ENCODE results near the gene CALR.
"Not testable (repeated sequence)": the region's sequence is repeated elsewhere in the genome, so short reads cannot be mapped to it uniquely, and the experiment has no call there.

CALR gene

DNA sequence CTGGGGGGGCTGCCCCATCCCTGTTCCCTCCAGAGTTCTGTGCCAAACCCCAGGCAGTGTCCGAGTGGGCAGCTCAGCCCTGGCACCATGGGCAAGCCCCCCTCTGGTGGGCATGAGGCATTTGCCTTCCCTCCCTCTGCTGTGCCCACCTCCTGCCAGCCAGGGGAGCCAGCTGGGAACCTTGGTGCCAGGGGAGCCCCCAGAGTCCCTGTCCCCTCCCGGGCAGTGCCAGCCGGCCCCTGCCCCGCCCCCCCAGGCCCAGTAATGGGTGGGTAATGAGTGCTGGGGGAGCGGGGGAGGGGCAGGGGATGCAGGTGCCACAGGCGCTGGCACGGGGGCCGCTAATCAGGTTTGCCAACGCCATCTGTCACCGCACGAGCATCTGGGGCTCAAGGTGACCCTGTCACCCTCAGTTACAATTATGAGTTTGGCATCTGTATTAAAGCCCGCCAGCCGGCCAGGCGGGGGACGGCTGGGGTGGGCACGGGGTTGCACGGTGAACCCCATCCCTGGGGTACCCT is 36.9 kb downstream of the CALR start:
- Histone ChIP-seq H3K4me3 (ENCODE audit: low read length) (no peak overlapping the region), H3K36me3 (ENCODE audit: insufficient read depth, low read length) (no peaks in the 10 kb centered on the region), H3K4me1 (ENCODE audit: control insufficient read depth, insufficient read depth, low read length) (peaks cover 5% of the 10 kb centered on the region), H3K9ac (ENCODE audit: low read depth, low read length) (no peak overlapping the region), H3K27me3 (ENCODE audit: control insufficient read depth, insufficient read depth, low read length) (no peaks in the 10 kb centered on the region), H3K9me3 (replicated peaks; ENCODE audit: low read length) (no peaks in the 10 kb centered on the region), H3K4me2 (ENCODE audit: low read length) (no peak overlapping the region)

DNA sequence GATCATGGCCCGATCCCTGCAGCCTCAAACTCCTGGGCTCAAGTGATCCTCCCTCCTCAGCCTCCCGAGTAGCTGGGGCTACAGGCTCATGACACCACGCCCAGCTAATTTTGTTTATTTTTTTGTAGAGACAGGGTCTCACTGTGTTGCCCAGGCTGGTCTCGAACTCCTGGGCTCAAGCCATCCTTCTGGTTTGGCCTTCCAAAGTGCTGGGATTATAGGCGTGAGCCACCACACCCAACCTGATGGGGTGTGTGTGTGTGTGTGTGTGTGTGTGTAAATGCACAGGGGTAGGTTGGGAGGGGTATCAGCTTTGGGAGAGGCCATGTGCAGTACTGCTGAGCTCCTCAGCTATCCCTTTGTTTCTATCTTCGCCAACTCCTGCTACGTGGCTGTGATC is 37.7 kb downstream of the CALR start:
- H3K27me3 ChIP-seq (ENCODE audit: control insufficient read depth, insufficient read depth, low read length); H3K4me1 ChIP-seq (ENCODE audit: control insufficient read depth, insufficient read depth, low read length); H3K9ac ChIP-seq (ENCODE audit: low read depth, low read length); H3K9me3 ChIP-seq (replicated peaks; ENCODE audit: low read length); H3K36me3 ChIP-seq (ENCODE audit: insufficient read depth, low read length); H3K4me3 ChIP-seq (ENCODE audit: low read length); H3K4me2 ChIP-seq (ENCODE audit: low read length): not testable (repeated sequence)

DNA sequence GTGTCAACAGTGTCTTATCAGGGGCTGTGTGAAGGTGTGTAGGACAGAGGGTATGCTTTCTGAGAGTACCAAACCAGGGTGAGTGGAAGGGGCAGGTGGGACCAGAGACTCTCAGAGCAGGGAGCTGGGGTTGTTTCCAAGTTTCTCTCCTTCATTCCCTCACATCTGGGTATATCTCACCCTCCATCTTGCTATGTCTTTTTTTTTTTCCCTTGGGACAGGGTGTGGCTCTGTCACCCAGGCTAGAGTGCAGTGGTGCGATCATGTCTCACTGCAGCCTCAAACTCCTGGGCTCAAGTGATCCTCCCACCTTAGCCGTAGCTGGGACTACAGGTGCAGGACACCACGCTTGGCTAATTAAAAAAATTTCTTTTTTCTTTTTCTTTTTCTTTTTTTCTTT is 41.6 kb downstream of the CALR start:
- no peaks in the 10 kb centered on the region for H3K27me3 ChIP-seq (ENCODE audit: control insufficient read depth, insufficient read depth, low read length)
- H3K9me3 ChIP-seq (replicated peaks; ENCODE audit: low read length) = no peaks in the 10 kb centered on the region
- no peak overlapping the region for H3K4me2 ChIP-seq (ENCODE audit: low read length)
- peaks cover 16% of the 10 kb centered on the region for H3K4me1 ChIP-seq (ENCODE audit: control insufficient read depth, insufficient read depth, low read length)
- no peak overlapping the region for H3K4me3 ChIP-seq (ENCODE audit: low read length)
- H3K36me3 ChIP-seq (ENCODE audit: insufficient read depth, low read length) = no peaks in the 10 kb centered on the region
- H3K9ac ChIP-seq (ENCODE audit: low read depth, low read length) = no peak overlapping the region

DNA sequence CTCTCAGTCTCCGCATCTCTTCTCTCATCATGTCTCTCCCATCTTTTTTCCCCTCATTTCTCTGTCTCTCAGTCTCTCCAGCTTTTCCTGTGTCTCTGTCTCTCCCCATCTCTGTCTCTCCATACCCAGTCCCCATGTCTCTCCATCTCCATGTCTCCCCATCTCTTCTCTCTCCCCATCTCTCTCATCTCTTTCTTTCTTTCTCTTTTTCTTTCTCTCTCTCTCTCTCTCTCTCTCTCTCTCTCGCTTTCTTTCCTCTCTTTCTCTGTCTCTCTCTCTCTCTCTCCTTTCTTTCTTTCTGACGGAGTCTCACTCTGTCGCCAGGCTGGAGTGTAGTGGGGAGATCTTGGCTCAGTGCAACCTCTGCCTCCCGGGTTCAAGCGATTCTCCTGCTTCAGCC is 44.2 kb downstream of the CALR start:
- no peaks in the 10 kb centered on the region for H3K36me3 ChIP-seq (ENCODE audit: insufficient read depth, low read length)
- H3K9me3 ChIP-seq (replicated peaks; ENCODE audit: low read length) = no peaks in the 10 kb centered on the region
- H3K4me1 ChIP-seq (ENCODE audit: control insufficient read depth, insufficient read depth, low read length) = peaks cover 23% of the 10 kb centered on the region
- H3K4me2 ChIP-seq (ENCODE audit: low read length) = no peak overlapping the region
- no peaks in the 10 kb centered on the region for H3K27me3 ChIP-seq (ENCODE audit: control insufficient read depth, insufficient read depth, low read length)
- no peak overlapping the region for H3K9ac ChIP-seq (ENCODE audit: low read depth, low read length)
- no peak overlapping the region for H3K4me3 ChIP-seq (ENCODE audit: low read length)

DNA sequence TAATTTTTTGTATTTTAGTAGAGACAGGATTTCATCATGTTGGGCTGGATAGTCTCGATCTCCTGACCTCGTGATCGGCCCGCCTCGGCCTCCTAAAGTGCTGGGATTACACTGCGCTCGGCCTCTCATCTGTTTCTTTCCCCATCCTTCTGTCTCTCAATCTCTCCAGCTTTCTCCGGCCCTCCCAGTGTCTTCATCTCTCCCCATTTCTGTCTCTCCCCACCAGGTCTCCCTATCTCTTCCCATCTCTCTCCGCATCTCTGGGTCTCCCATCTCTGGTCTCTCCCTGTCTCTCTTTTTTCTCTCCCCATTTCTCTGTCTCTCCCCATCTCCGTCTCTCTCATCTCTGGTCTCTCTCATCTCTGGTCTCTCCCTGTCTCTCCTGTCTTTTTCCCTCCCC is 44.7 kb downstream of the CALR start:
- Histone ChIP-seq H3K4me3 (ENCODE audit: low read length) (peak overlapping the region; percentile 67), H3K36me3 (ENCODE audit: insufficient read depth, low read length) (no peaks in the 10 kb centered on the region), H3K9me3 (replicated peaks; ENCODE audit: low read length) (no peaks in the 10 kb centered on the region), H3K4me1 (ENCODE audit: control insufficient read depth, insufficient read depth, low read length) (peaks cover 23% of the 10 kb centered on the region), H3K27me3 (ENCODE audit: control insufficient read depth, insufficient read depth, low read length) (no peaks in the 10 kb centered on the region), H3K9ac (ENCODE audit: low read depth, low read length) (peak overlapping the region; percentile 71), H3K4me2 (ENCODE audit: low read length) (peak overlapping the region; percentile 74)

DNA sequence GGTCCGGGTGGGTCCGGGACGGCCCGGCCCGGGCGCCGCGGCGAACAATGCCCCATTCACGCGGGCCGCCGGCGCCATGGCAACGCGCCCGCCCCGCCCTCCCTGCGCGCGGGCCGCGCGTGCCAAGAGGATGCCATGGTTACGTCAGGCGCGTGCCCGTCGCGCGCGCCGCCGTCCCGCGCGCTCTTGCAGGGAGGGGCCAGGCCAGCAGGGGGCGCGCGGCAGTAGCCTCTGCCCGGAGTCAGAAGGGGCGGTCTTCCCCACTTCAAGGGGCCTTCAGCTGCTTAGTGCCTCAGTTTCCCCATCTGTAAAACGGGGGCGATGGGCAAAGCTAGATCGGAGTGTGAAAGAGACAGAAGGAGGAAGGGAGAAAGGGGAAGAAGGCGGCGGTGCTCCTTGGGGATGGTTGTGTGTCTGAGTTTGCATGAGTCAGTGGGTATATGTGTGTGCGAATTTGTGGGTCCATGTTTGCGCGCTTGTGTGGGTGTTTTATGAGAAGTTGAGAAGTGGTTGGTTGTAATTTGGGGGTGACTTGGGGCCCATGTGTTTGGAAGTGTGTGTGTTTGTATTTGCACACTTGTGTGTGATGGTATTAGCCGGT is 45.2 kb downstream of the CALR start:
- Histone ChIP-seq H3K4me2 (ENCODE audit: low read length) (peak overlapping the region; percentile 74), H3K4me1 (ENCODE audit: control insufficient read depth, insufficient read depth, low read length) (peaks cover 23% of the 10 kb centered on the region), H3K9me3 (replicated peaks; ENCODE audit: low read length) (no peaks in the 10 kb centered on the region), H3K36me3 (ENCODE audit: insufficient read depth, low read length) (no peaks in the 10 kb centered on the region), H3K4me3 (ENCODE audit: low read length) (peak overlapping the region; percentile 67), H3K27me3 (ENCODE audit: control insufficient read depth, insufficient read depth, low read length) (no peaks in the 10 kb centered on the region), H3K9ac (ENCODE audit: low read depth, low read length) (peak overlapping the region; percentile 71)

DNA sequence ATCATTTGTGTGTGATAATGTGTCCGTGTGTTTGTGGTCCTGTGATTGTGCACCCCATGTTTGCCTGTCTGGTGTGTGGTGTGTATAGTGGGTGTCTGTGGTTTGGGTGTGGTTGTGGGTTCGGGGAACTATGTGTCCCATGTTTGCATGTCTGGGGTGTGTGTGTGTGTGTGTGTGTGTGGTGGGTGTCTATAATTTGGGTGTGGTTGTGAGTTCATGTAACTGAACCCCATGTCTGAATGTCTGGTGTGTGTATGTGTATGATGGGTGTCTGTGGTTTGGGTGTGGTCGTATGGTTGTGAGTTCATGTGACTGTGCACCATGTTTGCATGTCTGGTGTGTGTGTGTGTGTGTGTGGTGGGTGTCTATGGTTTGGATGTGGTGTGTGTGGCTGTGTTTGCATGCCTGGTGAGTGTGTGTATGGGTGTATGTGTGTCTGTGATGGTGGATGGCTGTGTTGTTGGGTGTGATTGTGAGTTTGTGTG is 45.8 kb downstream of the CALR start:
- Histone ChIP-seq H3K9ac (ENCODE audit: low read depth, low read length) (no peak overlapping the region), H3K4me1 (ENCODE audit: control insufficient read depth, insufficient read depth, low read length) (peaks cover 23% of the 10 kb centered on the region), H3K9me3 (replicated peaks; ENCODE audit: low read length) (no peaks in the 10 kb centered on the region), H3K36me3 (ENCODE audit: insufficient read depth, low read length) (no peaks in the 10 kb centered on the region), H3K4me2 (ENCODE audit: low read length) (no peak overlapping the region), H3K27me3 (ENCODE audit: control insufficient read depth, insufficient read depth, low read length) (no peaks in the 10 kb centered on the region), H3K4me3 (ENCODE audit: low read length) (no peak overlapping the region)

DNA sequence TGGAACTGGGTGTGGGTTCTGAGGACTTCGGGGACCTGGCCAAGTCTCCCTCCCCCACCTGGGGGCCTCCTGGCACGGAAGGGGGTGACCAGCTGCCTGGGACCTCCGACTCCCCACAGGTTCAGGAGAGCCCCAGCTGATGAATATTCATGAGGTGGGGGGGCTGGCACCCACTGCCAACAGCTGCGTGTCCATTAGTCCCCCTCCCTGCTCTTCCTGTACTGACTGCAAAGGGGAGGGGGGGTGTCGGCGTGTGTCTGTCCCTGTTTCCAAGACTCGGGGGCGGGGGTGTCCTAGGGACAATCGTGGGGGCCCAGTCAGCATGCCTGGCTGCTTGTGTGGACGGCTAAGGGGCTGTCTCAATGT is 46.3 kb downstream of the CALR start:
- peak overlapping the region; percentile 37 for H3K4me2 ChIP-seq (ENCODE audit: low read length)
- H3K4me1 ChIP-seq (ENCODE audit: control insufficient read depth, insufficient read depth, low read length) = peaks cover 23% of the 10 kb centered on the region
- no peaks in the 10 kb centered on the region for H3K36me3 ChIP-seq (ENCODE audit: insufficient read depth, low read length)
- H3K27me3 ChIP-seq (ENCODE audit: control insufficient read depth, insufficient read depth, low read length) = no peaks in the 10 kb centered on the region
- H3K9ac ChIP-seq (ENCODE audit: low read depth, low read length) = no peak overlapping the region
- H3K9me3 ChIP-seq (replicated peaks; ENCODE audit: low read length) = no peaks in the 10 kb centered on the region
- peak overlapping the region; percentile 35 for H3K4me3 ChIP-seq (ENCODE audit: low read length)

DNA sequence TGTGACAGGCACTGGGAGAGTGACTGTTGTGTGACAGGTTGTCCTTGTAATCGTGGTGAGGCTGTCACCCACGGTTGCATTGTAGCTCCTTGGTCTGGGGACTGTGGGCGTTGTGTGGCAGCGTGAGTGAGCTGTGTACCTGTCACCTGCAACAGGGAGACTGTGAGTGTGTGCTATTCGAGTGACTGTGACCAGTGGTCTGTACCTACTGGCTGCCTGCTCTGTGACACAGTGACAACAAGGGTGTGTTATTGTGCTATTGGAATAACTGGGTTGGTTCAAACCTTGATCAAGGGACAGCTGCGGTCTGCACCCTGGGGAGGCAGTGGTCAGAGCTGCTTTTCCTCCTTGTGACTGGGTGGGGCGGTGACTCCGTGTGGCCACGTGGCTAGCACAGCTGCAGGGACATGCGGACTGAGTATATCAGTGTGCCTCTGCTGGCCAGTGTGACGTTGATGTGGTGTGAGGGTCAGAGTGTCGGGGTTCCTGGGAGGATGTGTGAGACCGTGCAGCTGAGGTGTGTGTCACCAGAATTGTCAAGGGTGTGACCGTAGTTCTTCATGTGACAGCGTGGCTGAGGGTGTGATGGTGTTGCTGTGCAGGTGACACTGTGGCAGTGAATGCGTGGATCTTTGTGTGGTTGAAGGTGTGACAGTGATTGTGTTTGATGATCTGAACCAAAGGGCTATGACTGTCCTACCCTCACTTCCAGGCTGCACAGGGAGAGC is 46.8 kb downstream of the CALR start:
- Histone ChIP-seq H3K9me3 (replicated peaks; ENCODE audit: low read length) (no peaks in the 10 kb centered on the region), H3K36me3 (ENCODE audit: insufficient read depth, low read length) (no peaks in the 10 kb centered on the region), H3K4me2 (ENCODE audit: low read length) (peak overlapping the region; percentile 37), H3K9ac (ENCODE audit: low read depth, low read length) (no peak overlapping the region), H3K4me1 (ENCODE audit: control insufficient read depth, insufficient read depth, low read length) (peaks cover 23% of the 10 kb centered on the region), H3K27me3 (ENCODE audit: control insufficient read depth, insufficient read depth, low read length) (no peaks in the 10 kb centered on the region), H3K4me3 (ENCODE audit: low read length) (peak overlapping the region; percentile 35)

DNA sequence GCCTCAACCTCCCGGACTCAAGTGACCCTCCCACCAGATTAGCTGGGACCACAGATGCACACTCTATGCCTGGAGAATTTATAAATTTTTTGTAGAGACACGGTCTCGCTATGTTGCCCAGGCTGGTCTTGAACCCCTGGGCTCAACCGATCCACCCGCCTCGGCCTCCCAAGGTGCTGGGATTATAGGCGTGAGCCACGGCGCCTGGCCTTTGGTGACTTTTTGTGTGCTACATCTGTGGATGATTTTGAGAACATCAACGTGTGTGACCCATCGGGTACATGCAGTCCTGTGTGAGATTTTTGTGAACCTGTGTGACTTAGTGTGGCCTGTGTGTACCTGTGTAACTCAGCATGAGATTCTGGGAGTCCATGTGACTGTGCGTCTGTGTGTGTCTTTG is 48.3 kb downstream of the CALR start:
- Histone ChIP-seq H3K27me3 (ENCODE audit: control insufficient read depth, insufficient read depth, low read length) (no peaks in the 10 kb centered on the region), H3K9ac (ENCODE audit: low read depth, low read length) (no peak overlapping the region), H3K9me3 (replicated peaks; ENCODE audit: low read length) (no peaks in the 10 kb centered on the region), H3K4me2 (ENCODE audit: low read length) (no peak overlapping the region), H3K36me3 (ENCODE audit: insufficient read depth, low read length) (no peaks in the 10 kb centered on the region), H3K4me1 (ENCODE audit: control insufficient read depth, insufficient read depth, low read length) (peaks cover 23% of the 10 kb centered on the region), H3K4me3 (ENCODE audit: low read length) (no peak overlapping the region)

DNA sequence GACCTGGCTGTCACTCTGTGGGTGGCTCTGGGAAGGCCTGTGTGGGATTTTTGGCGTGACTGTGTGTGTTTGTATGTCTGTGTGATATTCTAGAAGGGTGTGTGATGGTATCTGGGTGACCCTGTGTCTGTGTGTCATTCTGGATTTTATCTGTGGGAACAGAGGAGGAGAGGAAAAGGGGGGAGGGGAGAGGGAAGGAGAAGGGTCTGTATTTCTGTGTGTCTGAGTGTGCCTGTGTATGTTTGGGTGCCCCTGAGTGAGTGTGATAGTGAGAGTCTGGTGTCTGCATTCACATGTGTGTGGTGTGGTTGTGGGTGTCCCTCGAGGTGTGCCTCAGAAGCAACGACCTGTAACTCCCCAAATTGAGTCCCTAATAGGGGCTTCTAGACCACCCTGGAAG is 48.8 kb downstream of the CALR start:
- no peak overlapping the region for H3K4me2 ChIP-seq (ENCODE audit: low read length)
- H3K9me3 ChIP-seq (replicated peaks; ENCODE audit: low read length) = no peaks in the 10 kb centered on the region
- H3K4me3 ChIP-seq (ENCODE audit: low read length) = no peak overlapping the region
- peaks cover 23% of the 10 kb centered on the region for H3K4me1 ChIP-seq (ENCODE audit: control insufficient read depth, insufficient read depth, low read length)
- H3K27me3 ChIP-seq (ENCODE audit: control insufficient read depth, insufficient read depth, low read length) = no peaks in the 10 kb centered on the region
- no peak overlapping the region for H3K9ac ChIP-seq (ENCODE audit: low read depth, low read length)
- H3K36me3 ChIP-seq (ENCODE audit: insufficient read depth, low read length) = no peaks in the 10 kb centered on the region

DNA sequence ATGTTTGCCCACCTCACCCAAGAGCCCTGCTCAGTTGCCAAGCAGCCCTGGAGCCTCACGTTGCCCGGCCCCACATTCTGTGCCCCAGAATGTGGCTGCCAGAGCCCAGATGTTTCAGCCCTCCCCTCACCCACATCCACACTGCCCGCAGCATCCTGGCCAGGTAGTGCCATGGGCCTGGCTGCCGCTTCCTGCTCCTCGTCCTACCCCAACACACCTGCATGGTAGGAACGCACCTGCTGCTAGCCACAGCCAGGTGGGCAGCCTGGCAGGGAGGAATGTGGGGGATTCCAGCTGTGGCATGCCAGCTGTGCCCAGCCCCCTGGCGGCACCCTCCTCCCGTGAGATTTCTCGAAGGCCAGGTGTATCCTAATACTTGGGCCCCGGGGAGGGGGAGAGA is 49.4 kb downstream of the CALR start:
- H3K9ac ChIP-seq (ENCODE audit: low read depth, low read length) = no peak overlapping the region
- H3K4me3 ChIP-seq (ENCODE audit: low read length) = no peak overlapping the region
- no peaks in the 10 kb centered on the region for H3K27me3 ChIP-seq (ENCODE audit: control insufficient read depth, insufficient read depth, low read length)
- H3K4me2 ChIP-seq (ENCODE audit: low read length) = no peak overlapping the region
- H3K9me3 ChIP-seq (replicated peaks; ENCODE audit: low read length) = no peaks in the 10 kb centered on the region
- peaks cover 23% of the 10 kb centered on the region for H3K4me1 ChIP-seq (ENCODE audit: control insufficient read depth, insufficient read depth, low read length)
- no peaks in the 10 kb centered on the region for H3K36me3 ChIP-seq (ENCODE audit: insufficient read depth, low read length)
